ENCODE data around the gene TMEM170A.

DNA sequence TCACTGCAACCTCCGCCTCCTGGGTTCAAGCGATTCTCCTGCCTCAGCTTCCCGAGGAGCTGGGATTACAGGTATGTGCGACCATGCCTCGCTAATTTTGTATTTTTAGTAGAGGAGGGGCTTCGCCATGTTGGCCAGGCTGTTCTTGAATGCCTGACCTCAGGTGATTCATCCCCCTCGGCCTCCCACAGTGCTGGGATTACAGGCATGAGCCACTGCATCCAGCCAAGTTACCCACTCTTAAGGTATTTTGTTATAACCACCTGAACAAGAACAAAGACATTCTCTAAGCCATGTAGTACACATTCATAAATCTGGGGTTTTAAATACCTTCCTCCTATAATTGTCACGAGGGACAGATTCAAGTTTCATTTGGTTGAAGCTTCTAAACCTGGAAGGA lies 12.3 kb upstream of the TMEM170A start:
- TF ChIP-seq, protein P1, sequence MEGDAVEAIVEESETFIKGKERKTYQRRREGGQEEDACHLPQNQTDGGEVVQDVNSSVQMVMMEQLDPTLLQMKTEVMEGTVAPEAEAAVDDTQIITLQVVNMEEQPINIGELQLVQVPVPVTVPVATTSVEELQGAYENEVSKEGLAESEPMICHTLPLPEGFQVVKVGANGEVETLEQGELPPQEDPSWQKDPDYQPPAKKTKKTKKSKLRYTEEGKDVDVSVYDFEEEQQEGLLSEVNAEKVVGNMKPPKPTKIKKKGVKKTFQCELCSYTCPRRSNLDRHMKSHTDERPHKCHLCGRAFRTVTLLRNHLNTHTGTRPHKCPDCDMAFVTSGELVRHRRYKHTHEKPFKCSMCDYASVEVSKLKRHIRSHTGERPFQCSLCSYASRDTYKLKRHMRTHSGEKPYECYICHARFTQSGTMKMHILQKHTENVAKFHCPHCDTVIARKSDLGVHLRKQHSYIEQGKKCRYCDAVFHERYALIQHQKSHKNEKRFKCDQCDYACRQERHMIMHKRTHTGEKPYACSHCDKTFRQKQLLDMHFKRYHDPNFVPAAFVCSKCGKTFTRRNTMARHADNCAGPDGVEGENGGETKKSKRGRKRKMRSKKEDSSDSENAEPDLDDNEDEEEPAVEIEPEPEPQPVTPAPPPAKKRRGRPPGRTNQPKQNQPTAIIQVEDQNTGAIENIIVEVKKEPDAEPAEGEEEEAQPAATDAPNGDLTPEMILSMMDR (IDR thresholded peaks at IDR 0.05; ENCODE audit: low read depth, low read length) = no peak
- no peak for TF ChIP-seq EZH2phosphoT487 (IDR thresholded peaks at IDR 0.05; ENCODE audit: low read depth)

All from OCI-LY3 (cell line).